Upper lobe of right lung (tissue), 1 donor: ENCODE results near the gene PADI3. TPM values are rescaled to one million over a fixed set of nuclear protein-coding genes. Genes with fewer than 3 reads are reported as not detected.

Source experiments
- ATAC-seq: fragments of 200-7000 bp; cut with Tn5 transposase; one replicate; pipeline ENCODE4 v1.9.1; 2020; ENCODE audit warnings: mild to moderate bottlenecking, moderate library complexity
- DNase-seq: peaks from one replicate; pipeline ENCODE4 v3.0.0-alpha.2; 2020
- H3K27ac ChIP-seq: fragments of 200-600 bp; one replicate; pipeline ENCODE4 v1.8.0; 2022
- H3K27me3 ChIP-seq: fragments of 200-600 bp; one replicate; pipeline ENCODE4 v1.8.0; 2022; ENCODE audit warnings: mild to moderate bottlenecking
- H3K36me3 ChIP-seq: fragments of 200-600 bp; one replicate; pipeline ENCODE4 v1.8.0; 2022
- H3K4me1 ChIP-seq: fragments of 200-600 bp; one replicate; pipeline ENCODE4 v1.8.0; 2022
- H3K4me3 ChIP-seq: fragments of 200-600 bp; one replicate; pipeline ENCODE4 v1.8.0; 2022; ENCODE audit warnings: mild to moderate bottlenecking
- H3K9me3 ChIP-seq: fragments of 200-600 bp; one replicate; pipeline ENCODE4 v1.8.0; 2022
- CTCF ChIP-seq: fragments of 200-600 bp; IDR thresholded peaks from one replicate; pipeline ENCODE4 v1.8.0; 2022; ENCODE audit warnings: antibody characterized with exemption
- intact Hi-C: fragments of 100-400 bp; cut with DNase I; formaldehyde crosslinking; loops from one replicate; pipeline ENCODE4 v1.11.0; 2022
- total RNA-seq: library from RNA; stranded (reverse); fragmentation: NEBNext Ultra II Directional; extraction: Animal tissue kit (Norgen Biotek cat#: 25700); gene quantifications from one replicate; pipeline ENCODE4 v1.2.1, GENCODE V29; 2021
- donor health status: DM: no; HTN: yes; CAD: no; lungs with severe emphysema.

PADI3 gene
- total RNA-seq, 1 donor from 2014 or later, result not detected

GRCh38 chr1:17230671-17231310 lies 18.1 kb upstream of the PADI3 start:
- ATAC-seq (no peak), DNase-seq (no peak)
- intact Hi-C loops, result no loop called here
- no peaks in the 10 kb centered on the region for H3K4me1 ChIP-seq
- no peak overlapping the region for H3K27ac ChIP-seq
- H3K4me3 ChIP-seq, result no peak overlapping the region
- H3K27me3 ChIP-seq, result no peaks in the 10 kb centered on the region
- no peaks in the 10 kb centered on the region for H3K36me3 ChIP-seq
- no peaks in the 10 kb centered on the region for H3K9me3 ChIP-seq
- TF ChIP-seq CTCF, result no peak

- DNase-seq (no peak), ATAC-seq (no peak)
- Histone ChIP-seq H3K4me1 (no peaks in the 10 kb centered on the region), H3K9me3 (no peaks in the 10 kb centered on the region), H3K27ac (no peak overlapping the region), H3K27me3 (no peaks in the 10 kb centered on the region), H3K4me3 (no peak overlapping the region), H3K36me3 (no peaks in the 10 kb centered on the region)
- intact Hi-C loops, result no loop called here
- TF ChIP-seq CTCF, result no peak
Measured at GRCh38 chr1:17232759-17233661, 15.9 kb upstream of the PADI3 start.

DNA sequence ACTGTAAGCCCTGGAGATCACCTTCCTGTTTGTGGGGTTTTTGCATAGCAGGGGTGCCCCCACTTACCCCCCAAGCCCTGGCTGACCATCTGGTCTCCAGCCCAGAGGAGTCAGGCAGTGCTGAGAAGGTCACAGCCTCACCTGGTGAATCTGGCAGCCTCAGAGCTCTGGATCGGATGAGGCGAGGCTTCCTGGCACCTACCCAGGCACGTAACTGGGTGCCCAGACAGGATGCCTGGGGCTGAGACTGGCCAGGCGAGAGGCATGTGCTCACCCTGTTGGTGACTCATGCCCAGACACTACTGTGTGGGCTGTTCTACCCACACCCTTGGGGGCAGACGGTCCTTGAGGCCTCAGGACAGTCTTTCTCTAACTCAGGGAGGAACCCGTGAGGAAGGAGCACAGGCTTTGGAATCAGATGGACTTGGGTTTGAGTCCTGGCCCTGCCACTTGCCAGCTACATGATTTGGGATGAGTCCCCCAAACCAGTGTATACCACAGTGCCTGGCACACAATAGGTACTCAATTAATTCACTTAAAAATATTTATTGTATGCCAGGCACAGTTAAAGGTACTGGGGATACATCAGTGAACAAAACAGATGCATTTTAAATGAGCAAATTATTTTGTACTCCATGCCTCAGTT lies 15.1 kb upstream of the PADI3 start:
- no peak overlapping the region for H3K4me3 ChIP-seq
- intact Hi-C loops, result no loop called here
- H3K27ac ChIP-seq, result no peak overlapping the region
- no peaks in the 10 kb centered on the region for H3K4me1 ChIP-seq
- ATAC-seq (peak; percentile 91), DNase-seq (peak; percentile 85)
- H3K36me3 ChIP-seq, result no peaks in the 10 kb centered on the region
- H3K27me3 ChIP-seq, result no peaks in the 10 kb centered on the region
- H3K9me3 ChIP-seq, result no peaks in the 10 kb centered on the region
- no peak for TF ChIP-seq CTCF

GRCh38 chr1:17234405-17234804 lies 14.5 kb upstream of the PADI3 start:
- Histone ChIP-seq H3K9me3 (no peaks in the 10 kb centered on the region), H3K36me3 (no peaks in the 10 kb centered on the region), H3K27ac (no peak overlapping the region), H3K4me3 (no peak overlapping the region), H3K4me1 (no peaks in the 10 kb centered on the region), H3K27me3 (no peaks in the 10 kb centered on the region)
- intact Hi-C loops, result no loop called here
- no peak for TF ChIP-seq CTCF
- DNase-seq (no peak), ATAC-seq (no peak)

DNA sequence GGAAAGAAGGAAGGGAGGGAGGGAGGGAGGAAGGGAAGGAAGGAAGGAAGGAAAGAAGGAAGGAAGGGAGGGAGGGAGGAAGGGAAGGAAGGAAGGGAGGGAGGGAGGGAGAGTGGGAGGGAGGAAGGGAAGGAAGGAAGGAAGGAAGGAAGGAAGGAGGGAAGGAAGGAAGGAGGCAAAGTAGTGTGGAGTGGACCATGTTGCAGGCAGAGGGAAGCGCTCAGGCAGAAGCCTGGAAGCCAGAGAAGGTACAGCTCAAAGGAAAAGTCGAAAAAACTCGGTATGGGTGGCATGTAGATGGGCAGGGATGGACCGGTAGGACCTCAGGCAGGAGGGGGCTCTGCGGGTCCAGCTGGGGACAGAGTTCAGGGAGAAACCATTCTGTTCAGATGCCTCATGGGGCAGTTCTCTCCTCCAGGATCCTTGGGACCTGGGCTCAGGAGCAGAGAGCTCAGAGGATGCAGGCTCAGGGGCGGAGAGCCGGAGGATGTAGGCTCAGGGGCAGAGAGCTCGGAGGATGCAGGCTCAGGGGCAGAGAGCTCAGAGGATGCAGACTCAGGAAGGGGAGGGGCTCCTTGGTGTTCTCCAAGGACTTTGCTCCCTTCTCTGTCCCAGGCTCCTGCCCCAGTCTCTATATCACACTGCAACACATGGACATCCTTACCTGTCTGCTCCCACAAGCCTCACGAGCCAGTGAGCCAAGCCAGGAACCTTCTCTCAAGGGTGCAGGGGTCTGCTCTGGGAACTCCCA lies 13.6 kb upstream of the PADI3 start:
- DNase-seq, result no peak
- Histone ChIP-seq H3K9me3 (no peaks in the 10 kb centered on the region), H3K4me3 (no peak overlapping the region), H3K4me1 (no peaks in the 10 kb centered on the region), H3K27ac (no peak overlapping the region), H3K27me3 (no peaks in the 10 kb centered on the region), H3K36me3 (no peaks in the 10 kb centered on the region)
- intact Hi-C loops, result no loop called here
- no peak for ATAC-seq
- no peak for TF ChIP-seq CTCF
